RWPE2 (cell line): ENCODE data around the gene ANKRD12.

ENCODE experiments used
- ATAC-seq: fragments of 200-7000 bp; cut with Tn5 transposase; 3 replicates; pipeline ENCODE4 v1.9.1; 2021; ENCODE audit warnings: low read depth
- DNase-seq: peaks from one replicate; pipeline ENCODE4 v3.0.0-alpha.2; 2020; ENCODE audit warnings: low spot score
- H3K27ac ChIP-seq: fragments of 450-650 bp; 2 replicates; pipeline ENCODE4 v1.5.1; 2017; ENCODE audit warnings: mild to moderate bottlenecking; ENCODE audit not compliant: poor library complexity, severe bottlenecking
- H3K27me3 ChIP-seq: fragments of 250-450 bp; sonication (Bioruptor Pico); 2 replicates; pipeline ENCODE4 v1.5.1; 2021; ENCODE audit warnings: mild to moderate bottlenecking, moderate library complexity; ENCODE audit not compliant: insufficient read depth, poor library complexity, severe bottlenecking
- H3K36me3 ChIP-seq: fragments of 250-450 bp; sonication (Bioruptor Pico); 2 replicates; pipeline ENCODE4 v1.5.1; 2020; ENCODE audit warnings: low read depth, mild to moderate bottlenecking, moderate library complexity
- H3K4me1 ChIP-seq: fragments of 250-450 bp; sonication (Bioruptor Pico); 2 replicates; pipeline ENCODE4 v1.5.1; 2021; ENCODE audit warnings: mild to moderate bottlenecking, moderate library complexity; ENCODE audit not compliant: insufficient read depth, poor library complexity, severe bottlenecking
- H3K4me3 ChIP-seq: fragments of 250-450 bp; sonication (Bioruptor Pico); 2 replicates; pipeline ENCODE4 v1.5.1; 2021; ENCODE audit warnings: mild to moderate bottlenecking, moderate library complexity; ENCODE audit not compliant: severe bottlenecking
- H3K9me3 ChIP-seq: fragments of 250-450 bp; sonication (Bioruptor Pico); 2 replicates; pipeline ENCODE4 v1.5.1; 2021; ENCODE audit warnings: mild to moderate bottlenecking, moderate library complexity; ENCODE audit not compliant: severe bottlenecking
- TF ChIP-seq, protein P1 (sequence below): fragments of 450-650 bp; IDR thresholded peaks from one replicate; pipeline ENCODE4 v1.5.1; 2017; ENCODE audit warnings: mild to moderate bottlenecking, moderate library complexity; ENCODE audit not compliant: poor library complexity, severe bottlenecking

The ANKRD12 gene

DNA sequence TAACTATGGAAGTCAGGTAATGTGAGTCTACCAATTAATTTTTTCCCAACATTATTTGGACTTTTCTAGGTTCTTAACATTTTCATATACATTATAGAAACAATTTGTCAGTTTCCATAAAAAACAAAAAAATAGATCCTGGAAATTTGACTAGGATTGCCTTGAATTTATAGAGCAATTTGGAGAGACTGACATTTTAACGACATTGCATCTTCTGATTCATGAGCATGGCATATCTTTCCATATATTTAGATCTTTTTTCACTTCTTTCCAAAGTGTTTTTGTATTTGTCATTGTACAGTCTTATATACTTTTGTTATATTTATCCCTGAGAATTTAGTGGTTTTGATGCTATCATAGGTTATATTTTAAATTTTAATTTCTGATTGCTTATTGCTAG is 42.0 kb downstream of the ANKRD12 start:
- ATAC-seq = no peak
- TF ChIP-seq, protein P1, sequence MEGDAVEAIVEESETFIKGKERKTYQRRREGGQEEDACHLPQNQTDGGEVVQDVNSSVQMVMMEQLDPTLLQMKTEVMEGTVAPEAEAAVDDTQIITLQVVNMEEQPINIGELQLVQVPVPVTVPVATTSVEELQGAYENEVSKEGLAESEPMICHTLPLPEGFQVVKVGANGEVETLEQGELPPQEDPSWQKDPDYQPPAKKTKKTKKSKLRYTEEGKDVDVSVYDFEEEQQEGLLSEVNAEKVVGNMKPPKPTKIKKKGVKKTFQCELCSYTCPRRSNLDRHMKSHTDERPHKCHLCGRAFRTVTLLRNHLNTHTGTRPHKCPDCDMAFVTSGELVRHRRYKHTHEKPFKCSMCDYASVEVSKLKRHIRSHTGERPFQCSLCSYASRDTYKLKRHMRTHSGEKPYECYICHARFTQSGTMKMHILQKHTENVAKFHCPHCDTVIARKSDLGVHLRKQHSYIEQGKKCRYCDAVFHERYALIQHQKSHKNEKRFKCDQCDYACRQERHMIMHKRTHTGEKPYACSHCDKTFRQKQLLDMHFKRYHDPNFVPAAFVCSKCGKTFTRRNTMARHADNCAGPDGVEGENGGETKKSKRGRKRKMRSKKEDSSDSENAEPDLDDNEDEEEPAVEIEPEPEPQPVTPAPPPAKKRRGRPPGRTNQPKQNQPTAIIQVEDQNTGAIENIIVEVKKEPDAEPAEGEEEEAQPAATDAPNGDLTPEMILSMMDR = no peak

DNA sequence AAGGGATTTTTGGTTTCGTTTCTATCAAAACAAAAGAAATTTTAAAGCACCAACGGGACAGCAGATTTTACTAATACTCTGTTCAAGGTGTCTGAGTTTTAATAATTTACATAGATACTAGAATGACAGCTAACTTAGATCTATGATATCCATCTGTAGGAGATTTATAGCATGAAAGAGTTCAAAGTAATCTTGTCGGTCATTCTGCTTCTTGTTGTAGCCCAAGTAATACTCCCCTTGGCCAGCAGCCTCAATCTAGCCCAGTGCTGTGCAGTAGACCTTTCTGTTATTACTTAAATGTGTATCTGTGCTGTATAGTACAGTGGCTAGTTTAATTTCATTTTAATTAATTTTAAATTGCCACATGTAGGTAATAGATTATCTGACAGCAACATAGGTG is 44.7 kb downstream of the ANKRD12 start:
- DNase-seq (no peak), ATAC-seq (no peak)
- no peaks in the 10 kb centered on the region for H3K9me3 ChIP-seq
- H3K4me1 ChIP-seq = no peaks in the 10 kb centered on the region
- H3K36me3 ChIP-seq = peaks cover 25% of the 10 kb centered on the region
- no peak overlapping the region for H3K27ac ChIP-seq
- no peak overlapping the region for H3K4me3 ChIP-seq
- TF ChIP-seq, protein P1 = no peak
- no peaks in the 10 kb centered on the region for H3K27me3 ChIP-seq

More for the DNA sequence above, 42.0 kb downstream of the ANKRD12 start:
- Histone ChIP-seq H3K36me3 (peaks cover 16% of the 10 kb centered on the region), H3K4me3 (no peak overlapping the region), H3K9me3 (no peaks in the 10 kb centered on the region), H3K27ac (no peak overlapping the region), H3K27me3 (no peaks in the 10 kb centered on the region), H3K4me1 (no peaks in the 10 kb centered on the region)
- DNase-seq = no peak

DNA sequence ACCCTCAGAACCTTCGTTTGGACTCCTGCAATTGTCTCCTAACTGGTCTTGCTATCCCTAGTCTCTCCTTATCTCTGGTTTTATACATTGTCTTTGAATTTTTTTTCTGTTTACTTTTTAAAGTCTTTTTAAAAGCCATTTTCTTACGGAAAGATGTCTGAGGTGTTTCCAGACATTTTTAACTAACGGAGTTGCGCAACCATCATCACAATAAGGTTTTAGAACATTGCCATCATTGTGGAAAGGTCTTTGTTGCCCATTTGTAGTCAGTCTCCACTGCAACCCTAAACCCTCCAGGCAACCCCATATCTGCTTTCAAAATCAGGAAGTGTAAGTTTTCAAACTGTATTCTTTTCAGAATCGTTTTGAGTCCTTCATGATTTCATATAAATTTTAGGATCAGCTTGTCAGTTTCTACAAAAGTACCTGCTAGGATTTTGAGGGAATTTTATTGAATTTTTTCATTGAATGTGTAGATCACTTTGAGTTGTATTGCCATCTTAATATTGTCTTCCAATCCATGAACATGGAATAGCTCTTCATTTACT is 46.3 kb downstream of the ANKRD12 start:
- DNase-seq (no peak), ATAC-seq (no peak)
- H3K4me1 ChIP-seq = no peaks in the 10 kb centered on the region
- H3K9me3 ChIP-seq = no peaks in the 10 kb centered on the region
- no peak overlapping the region for H3K4me3 ChIP-seq
- H3K27me3 ChIP-seq = no peaks in the 10 kb centered on the region
- H3K36me3 ChIP-seq = peaks cover 29% of the 10 kb centered on the region
- TF ChIP-seq, protein P1 = no peak
- no peak overlapping the region for H3K27ac ChIP-seq

DNA sequence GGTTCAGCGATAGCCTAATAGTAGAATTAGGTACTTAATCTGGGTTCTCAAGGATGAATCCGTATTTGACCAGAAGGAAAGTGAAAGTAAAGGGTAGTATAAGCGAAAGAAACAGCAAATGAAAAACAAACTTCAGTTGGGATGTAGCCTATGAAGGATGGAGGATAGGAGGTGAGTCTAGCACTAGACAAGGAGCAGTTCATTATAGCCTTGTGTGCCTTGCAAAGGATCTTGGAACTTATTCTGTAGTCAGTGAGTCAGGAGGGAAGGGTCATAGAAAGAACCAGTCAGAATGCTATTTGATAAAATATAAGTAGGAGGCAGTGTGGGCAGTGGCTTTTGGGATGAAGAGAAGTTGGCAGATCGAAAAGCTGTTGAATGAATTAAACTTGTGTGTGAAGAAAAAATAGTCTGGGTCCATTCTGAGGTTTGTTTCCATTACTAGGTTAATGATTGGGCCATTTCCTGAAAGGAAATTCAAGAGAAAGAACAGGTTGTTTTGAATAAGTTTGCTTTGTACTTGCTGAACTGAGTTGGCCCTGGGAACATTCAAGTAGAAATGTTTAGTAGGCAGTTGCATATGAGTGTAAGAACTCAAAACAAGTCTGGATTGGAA is 48.5 kb downstream of the ANKRD12 start:
- Histone ChIP-seq H3K27me3 (no peaks in the 10 kb centered on the region), H3K9me3 (no peaks in the 10 kb centered on the region), H3K27ac (no peak overlapping the region), H3K4me3 (no peak overlapping the region), H3K36me3 (peaks cover 29% of the 10 kb centered on the region), H3K4me1 (no peaks in the 10 kb centered on the region)
- DNase-seq (no peak), ATAC-seq (no peak)
- TF ChIP-seq, protein P1 = no peak

DNA sequence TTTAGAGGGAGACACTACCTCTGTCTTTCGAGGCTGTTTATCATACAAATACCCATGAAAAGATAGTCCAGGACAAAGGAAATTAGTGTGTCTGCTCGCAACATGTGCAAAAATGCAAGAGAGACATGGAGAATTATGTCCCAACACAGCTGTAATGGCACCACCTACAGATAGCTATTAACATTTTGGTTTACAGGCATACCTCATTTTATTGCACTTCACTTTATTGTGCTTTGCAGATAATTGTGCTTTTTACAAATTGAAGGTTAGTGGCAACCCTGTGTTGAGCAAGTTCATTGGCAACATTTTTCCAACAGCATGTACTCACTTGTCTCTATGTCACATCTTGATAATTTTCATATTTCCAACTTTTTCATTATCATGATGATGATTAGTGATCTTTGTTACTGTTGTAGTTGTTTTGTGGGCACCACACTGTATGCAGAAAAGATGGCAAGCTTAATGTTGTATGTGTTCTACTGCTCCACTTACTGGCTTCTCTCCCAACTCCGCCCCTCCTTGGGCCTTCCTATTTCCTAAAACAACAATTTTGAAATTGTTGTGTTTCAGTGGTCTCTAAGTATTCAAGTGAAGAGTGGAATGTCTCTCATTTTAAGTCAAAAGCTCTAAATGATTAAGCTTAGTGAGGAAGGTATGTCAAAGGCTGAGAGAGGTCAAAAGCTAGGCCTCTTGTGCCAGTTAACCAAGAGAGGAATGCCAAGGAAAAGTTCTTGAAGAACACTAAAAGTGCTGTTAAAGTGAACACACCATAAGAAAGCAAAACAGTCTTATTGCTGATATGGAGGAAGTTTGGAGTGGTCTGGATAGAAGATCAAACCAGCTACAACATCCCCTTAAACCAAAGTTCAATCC is 52.0 kb downstream of the ANKRD12 start:
- Histone ChIP-seq H3K4me3 (no peak overlapping the region), H3K4me1 (no peaks in the 10 kb centered on the region), H3K27ac (no peak overlapping the region), H3K9me3 (no peaks in the 10 kb centered on the region), H3K36me3 (peaks cover 17% of the 10 kb centered on the region), H3K27me3 (no peaks in the 10 kb centered on the region)
- TF ChIP-seq, protein P1 = no peak
- no peak for ATAC-seq
- DNase-seq = no peak
